NOMO-1 (cell line): ENCODE results near the gene CEP112.
"Not testable (repeated sequence)": the region's sequence is repeated elsewhere in the genome, so short reads cannot be mapped to it uniquely, and the experiment has no call there.

Experiments
- DNase-seq, 2 experiments: peaks; one replicate each; lab custom pipeline; 2025; ENCODE audit not compliant: unreplicated experiment in 2 of 2; lab: John Stamatoyannopoulos, UW

Gene CEP112

GRCh38 chr17:65704731-65705130 lies 487.2 kb downstream of the CEP112 start:
- no peak for DNase-seq

GRCh38 chr17:65703891-65704290 lies 488.0 kb downstream of the CEP112 start:
- no peak for DNase-seq

- no peak for DNase-seq
Measured at GRCh38 chr17:65699459-65699858, 492.5 kb downstream of the CEP112 start.

- no peak for DNase-seq
Measured at GRCh38 chr17:65698381-65699061, 493.4 kb downstream of the CEP112 start.

- no peak for DNase-seq
Measured at GRCh38 chr17:65697661-65698060, 494.3 kb downstream of the CEP112 start.

GRCh38 chr17:65696739-65697394 lies 495.1 kb downstream of the CEP112 start:
- DNase-seq: no peak

GRCh38 chr17:65694601-65695000 lies 497.3 kb downstream of the CEP112 start:
- no peak for DNase-seq

GRCh38 chr17:65690626-65691310 lies 501.2 kb downstream of the CEP112 start:
- DNase-seq: no peak

- DNase-seq: no peak
Measured at GRCh38 chr17:65688307-65688706, 503.6 kb downstream of the CEP112 start.

GRCh38 chr17:65685110-65685509 lies 506.8 kb downstream of the CEP112 start:
- no peak for DNase-seq

- no peak for DNase-seq
Measured at GRCh38 chr17:65684631-65685030, 507.3 kb downstream of the CEP112 start.

GRCh38 chr17:65683428-65683827 lies 508.5 kb downstream of the CEP112 start:
- DNase-seq: no peak

- DNase-seq: not testable (repeated sequence)
Measured at GRCh38 chr17:65681763-65682162, 510.2 kb downstream of the CEP112 start.

GRCh38 chr17:65679165-65679845 lies 512.6 kb downstream of the CEP112 start:
- DNase-seq: no peak

- DNase-seq: no peak
Measured at GRCh38 chr17:65678546-65678945, 513.4 kb downstream of the CEP112 start.

- DNase-seq: no peak
Measured at GRCh38 chr17:65677932-65678331, 514.0 kb downstream of the CEP112 start.

GRCh38 chr17:65674246-65675045 lies 517.5 kb downstream of the CEP112 start:
- DNase-seq: no peak

- no peak for DNase-seq
Measured at GRCh38 chr17:65670667-65671371, 521.1 kb downstream of the CEP112 start.

- DNase-seq: no peak
Measured at GRCh38 chr17:65668211-65668610, 523.7 kb downstream of the CEP112 start.

GRCh38 chr17:65667656-65668055 lies 524.3 kb downstream of the CEP112 start:
- DNase-seq: no peak
